Heart left ventricle (tissue), 13 donors: ENCODE data around the gene ASPA.

Experiments
- POLR2A ChIP-seq, 2 donors: fragments of 450-650 bp; IDR thresholded peaks; one replicate each; pipeline ENCODE4 v1.6.1; 2017; ENCODE audit warnings: antibody characterized with exemption in 2 of 2, mild to moderate bottlenecking in 2 of 2, moderate library complexity in 2 of 2
- TF ChIP-seq, protein P1 (sequence below), 12 donors: fragments of 200-600 bp; sonication (generic) in 4 of 12; IDR thresholded peaks; one replicate each; pipeline versions ENCODE4 v1.5.0 to v1.8.0; 2018 to 2022; ENCODE audit warnings: antibody characterized with exemption in 12 of 12, mild to moderate bottlenecking in 5 of 12
- donor health status: ischemic (EF 13 %, LVEDD 7.1; RV severe dilation, severe dysfunction).
- donor health status: DM: no; HTN: yes; CAD: no.
- donor health status: DM: no; HTN: no; CAD: no.
- donor health status: ischemic (EF 25% LVEDD 6.9; RV normal size, moderate dysfunction).
- donor health status: ischemic (EF 25% LVEDD 5.7; RV mildly dilated, moderate dysfunction).
- donor health status: ischemic (EF 35%, LVEDD 5.7; RV mildly dilated, moderate dysfunction).
- donor health status: nonischemic (EF 11% LVEDD 7.7; RV severe dilation, severe dysfunction).
- donor health status: DM: yes; HTN: yes; CAD: no.
- donor health status: PGD.
- donor health status: ischemic (EF 29% LVEDD 5.4; RV normal size, mild dysfunction).
- donor health status: nonischemic (EF 23%, LVEDD 6.1; RV moderate dilation, normal function).

GRCh38 chr17:3539881-3540540 is 64.2 kb downstream of the ASPA start:
- TF ChIP-seq, protein P1, sequence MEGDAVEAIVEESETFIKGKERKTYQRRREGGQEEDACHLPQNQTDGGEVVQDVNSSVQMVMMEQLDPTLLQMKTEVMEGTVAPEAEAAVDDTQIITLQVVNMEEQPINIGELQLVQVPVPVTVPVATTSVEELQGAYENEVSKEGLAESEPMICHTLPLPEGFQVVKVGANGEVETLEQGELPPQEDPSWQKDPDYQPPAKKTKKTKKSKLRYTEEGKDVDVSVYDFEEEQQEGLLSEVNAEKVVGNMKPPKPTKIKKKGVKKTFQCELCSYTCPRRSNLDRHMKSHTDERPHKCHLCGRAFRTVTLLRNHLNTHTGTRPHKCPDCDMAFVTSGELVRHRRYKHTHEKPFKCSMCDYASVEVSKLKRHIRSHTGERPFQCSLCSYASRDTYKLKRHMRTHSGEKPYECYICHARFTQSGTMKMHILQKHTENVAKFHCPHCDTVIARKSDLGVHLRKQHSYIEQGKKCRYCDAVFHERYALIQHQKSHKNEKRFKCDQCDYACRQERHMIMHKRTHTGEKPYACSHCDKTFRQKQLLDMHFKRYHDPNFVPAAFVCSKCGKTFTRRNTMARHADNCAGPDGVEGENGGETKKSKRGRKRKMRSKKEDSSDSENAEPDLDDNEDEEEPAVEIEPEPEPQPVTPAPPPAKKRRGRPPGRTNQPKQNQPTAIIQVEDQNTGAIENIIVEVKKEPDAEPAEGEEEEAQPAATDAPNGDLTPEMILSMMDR (IDR thresholded peaks at IDR 0.05): no peak
- TF ChIP-seq POLR2A (IDR thresholded peaks at IDR 0.05): no peak
